NT2/D1 (cell line): ENCODE data around the gene GPSM1.

Experiments used
- SUZ12 ChIP-seq: IDR thresholded peaks from 2 replicates; pipeline ENCODE4 v1.6.1; 2011; ENCODE audit not compliant: insufficient read length, insufficient read depth; ENCODE audit errors: extremely low read depth
- YY1 ChIP-seq: IDR thresholded peaks from 2 replicates; pipeline ENCODE4 v1.6.1; 2011; ENCODE audit not compliant: insufficient read length, insufficient read depth
- ZNF274 ChIP-seq: IDR thresholded peaks from 2 replicates; pipeline ENCODE4 v1.6.1; 2011; ENCODE audit warnings: mild to moderate bottlenecking, low read depth, low read length

GRCh38 chr9:136290508-136291000, 36.8 kb upstream of the GPSM1 start:
- TF ChIP-seq YY1: no peak
- TF ChIP-seq SUZ12: no peak
- no peak for TF ChIP-seq ZNF274
